Caco-2 (cell line): ENCODE results near the gene APCDD1. TPM values are rescaled to one million over a fixed set of nuclear protein-coding genes. Genes with fewer than 3 reads are reported as not detected.

Source experiments
- BruUV-seq: library from RNA; stranded (reverse); fragments of 400-500 nt; replicated peaks from 2 replicates; lab custom pipeline; 2021; lab: Mats Ljungman, UMichigan
- CTCF ChIA-PET: fragments of 300-600 bp; sonication (Branson Sonifier 250); formaldehyde crosslinking; loops from one replicate; lab custom pipeline; 2022; ENCODE audit warnings: antibody characterized with exemption; lab: Charles Lee
- POLR2A ChIA-PET: fragments of 300-600 bp; sonication (Branson Sonifier 250); formaldehyde crosslinking; loops from one replicate; lab custom pipeline; 2022; ENCODE audit warnings: antibody characterized with exemption; lab: Charles Lee
- DNase-seq, 2 experiments: peaks; one replicate each; pipeline versions ENCODE4 v3.0.0 to v3.0.0-alpha.2; 2020 to 2022
- H3K27me3 ChIP-seq: replicated peaks from 2 replicates; pipeline ENCODE4 v1.6.0; 2011; ENCODE audit warnings: low read length; ENCODE audit not compliant: control insufficient read depth, insufficient read depth
- H3K36me3 ChIP-seq: 2 replicates; pipeline ENCODE4 v1.5.1; 2011; ENCODE audit warnings: low read length; ENCODE audit not compliant: control insufficient read depth, insufficient read depth
- H3K4me1 ChIP-seq: fragments of 250-450 bp; sonication (Bioruptor Pico); 2 replicates; pipeline ENCODE4 v1.5.1; 2020; ENCODE audit warnings: mild to moderate bottlenecking
- H3K4me3 ChIP-seq: 2 replicates; pipeline ENCODE4 v1.5.1; 2011; ENCODE audit warnings: low read depth, mild to moderate bottlenecking, control low read depth, low read length
- H3K9me3 ChIP-seq: fragments of 250-450 bp; sonication (Bioruptor Pico); 2 replicates; pipeline ENCODE4 v1.5.1; 2020; ENCODE audit warnings: mild to moderate bottlenecking, moderate library complexity
- H3K27ac Mint-ChIP-seq: one replicate; pipeline ENCODE4 v1.8.0; 2022; ENCODE audit warnings: mixed read lengths; ENCODE audit not compliant: unreplicated experiment
- H3K27me3 Mint-ChIP-seq: one replicate; pipeline ENCODE4 v1.8.0; 2022; ENCODE audit warnings: mixed read lengths; ENCODE audit not compliant: insufficient read depth, unreplicated experiment
- H3K36me3 Mint-ChIP-seq: one replicate; pipeline ENCODE4 v1.8.0; 2022; ENCODE audit warnings: mild to moderate bottlenecking, mixed read lengths; ENCODE audit not compliant: insufficient read depth, unreplicated experiment
- H3K4me1 Mint-ChIP-seq: one replicate; pipeline ENCODE4 v1.8.0; 2022; ENCODE audit warnings: low read depth, mixed read lengths; ENCODE audit not compliant: unreplicated experiment
- H3K4me3 Mint-ChIP-seq: one replicate; pipeline ENCODE4 v1.8.0; 2022; ENCODE audit warnings: mild to moderate bottlenecking, moderate library complexity, mixed read lengths; ENCODE audit not compliant: unreplicated experiment
- H3K9me3 Mint-ChIP-seq: one replicate; pipeline ENCODE4 v1.8.0; 2022; ENCODE audit warnings: mixed read lengths; ENCODE audit not compliant: unreplicated experiment
- CTCF ChIP-seq, 2 experiments: fragments of 200-600 bp in 1 of 2; IDR thresholded peaks; 1 replicate in 1 of 2; 2 replicates in 1 of 2; pipeline versions ENCODE4 v1.5.1 to v1.8.0; 2011 to 2022; ENCODE audit warnings: antibody characterized with exemption in 1 of 2, control low read depth in 1 of 2, inconsistent platforms in 1 of 2, low read depth in 1 of 2, low read length in 1 of 2, mild to moderate bottlenecking in 1 of 2, moderate library complexity in 1 of 2; ENCODE audit not compliant: insufficient read depth in 1 of 2, severe bottlenecking in 1 of 2, unreplicated experiment in 1 of 2
- intact Hi-C: fragments of 100-400 bp; cut with micrococcal nuclease; formaldehyde crosslinking; loops from one replicate; pipeline ENCODE4 v1.10.0; 2022; ENCODE audit not compliant: unreplicated experiment
- total RNA-seq: library from RNA; stranded (reverse); gene quantifications from 2 replicates; pipeline ENCODE4 v1.2.3, GENCODE V29; 2022

APCDD1 gene
- total RNA-seq, 1 experiment from 2014 or later, result 1.5 TPM

- Mint-ChIP-seq H3K4me1 (no peaks in the 10 kb centered on the region), H3K36me3 (no peaks in the 10 kb centered on the region), H3K4me3 (no peak overlapping the region), H3K27ac (no peak overlapping the region), H3K9me3 (no peaks in the 10 kb centered on the region), H3K27me3 (no peaks in the 10 kb centered on the region)
- no peaks in the 10 kb centered on the region for H3K36me3 ChIP-seq
- DNase-seq, result no peak
- intact Hi-C loops, result no loop called here
- no peak for TF ChIP-seq CTCF (IDR thresholded peaks at IDR 0.05; ENCODE audit: insufficient read depth in 1 of 2, low read depth in 1 of 2, low read length in 1 of 2, severe bottlenecking in 1 of 2, unreplicated experiment in 1 of 2)
- POLR2A ChIA-PET, result no interaction called here
- no peaks in the 10 kb centered on the region for H3K4me1 ChIP-seq
- no TSS peak for BruUV-seq
- CTCF ChIA-PET, result no interaction called here
- no peaks in the 10 kb centered on the region for H3K9me3 ChIP-seq
- H3K4me3 ChIP-seq, result no peak overlapping the region
- no peaks in the 10 kb centered on the region for H3K27me3 ChIP-seq
These were observed 31.0 kb downstream of the APCDD1 start for GRCh38 chr18:10485475-10485874.

- TF ChIP-seq CTCF (IDR thresholded peaks at IDR 0.05; ENCODE audit: insufficient read depth in 1 of 2, low read depth in 1 of 2, low read length in 1 of 2, severe bottlenecking in 1 of 2, unreplicated experiment in 1 of 2), result no peak
- CTCF ChIA-PET, result no interaction called here
- H3K9me3 Mint-ChIP-seq, result no peaks in the 10 kb centered on the region
- no peaks in the 10 kb centered on the region for H3K27me3 Mint-ChIP-seq
- no TSS peak for BruUV-seq
- DNase-seq, result no peak
- intact Hi-C loops, result no loop called here
- no peak overlapping the region for H3K4me3 ChIP-seq
- no peaks in the 10 kb centered on the region for H3K36me3 Mint-ChIP-seq
- no peak overlapping the region for H3K4me3 Mint-ChIP-seq
- H3K27ac Mint-ChIP-seq, result no peak overlapping the region
- H3K4me1 ChIP-seq, result no peaks in the 10 kb centered on the region
- H3K27me3 ChIP-seq, result no peaks in the 10 kb centered on the region
- no peaks in the 10 kb centered on the region for H3K9me3 ChIP-seq
- no peaks in the 10 kb centered on the region for H3K36me3 ChIP-seq
- POLR2A ChIA-PET, result no interaction called here
- no peaks in the 10 kb centered on the region for H3K4me1 Mint-ChIP-seq
These were observed 31.9 kb downstream of the APCDD1 start for GRCh38 chr18:10486362-10486761.

GRCh38 chr18:10487154-10487553 lies 32.7 kb downstream of the APCDD1 start:
- H3K27ac Mint-ChIP-seq, result no peak overlapping the region
- H3K36me3 Mint-ChIP-seq, result no peaks in the 10 kb centered on the region
- ChIA-PET CTCF (no interaction called here), POLR2A (no interaction called here)
- no TSS peak for BruUV-seq
- H3K27me3 ChIP-seq, result no peaks in the 10 kb centered on the region
- no peak overlapping the region for H3K4me3 ChIP-seq
- DNase-seq, result no peak
- H3K36me3 ChIP-seq, result no peaks in the 10 kb centered on the region
- no peaks in the 10 kb centered on the region for H3K9me3 Mint-ChIP-seq
- no peaks in the 10 kb centered on the region for H3K4me1 Mint-ChIP-seq
- H3K27me3 Mint-ChIP-seq, result no peaks in the 10 kb centered on the region
- no peak overlapping the region for H3K4me3 Mint-ChIP-seq
- no peak for TF ChIP-seq CTCF (IDR thresholded peaks at IDR 0.05; ENCODE audit: insufficient read depth in 1 of 2, low read depth in 1 of 2, low read length in 1 of 2, severe bottlenecking in 1 of 2, unreplicated experiment in 1 of 2)
- H3K9me3 ChIP-seq, result no peaks in the 10 kb centered on the region
- H3K4me1 ChIP-seq, result no peaks in the 10 kb centered on the region
- intact Hi-C loops, result no loop called here
